Measurements from ENCODE around the gene MXD3. TPM values are rescaled to one million over a fixed set of nuclear protein-coding genes. Genes with fewer than 3 reads are reported as not detected.
A peak's percentile ranks its signal among the peaks of the same experiment; 100 is the strongest.

The MXD3 gene
- total and polyA plus RNA-seq, 2 donors (not counting 1 experiment from before 2014, with no cell fraction given): 11.5 to 14.8 TPM

DNA sequence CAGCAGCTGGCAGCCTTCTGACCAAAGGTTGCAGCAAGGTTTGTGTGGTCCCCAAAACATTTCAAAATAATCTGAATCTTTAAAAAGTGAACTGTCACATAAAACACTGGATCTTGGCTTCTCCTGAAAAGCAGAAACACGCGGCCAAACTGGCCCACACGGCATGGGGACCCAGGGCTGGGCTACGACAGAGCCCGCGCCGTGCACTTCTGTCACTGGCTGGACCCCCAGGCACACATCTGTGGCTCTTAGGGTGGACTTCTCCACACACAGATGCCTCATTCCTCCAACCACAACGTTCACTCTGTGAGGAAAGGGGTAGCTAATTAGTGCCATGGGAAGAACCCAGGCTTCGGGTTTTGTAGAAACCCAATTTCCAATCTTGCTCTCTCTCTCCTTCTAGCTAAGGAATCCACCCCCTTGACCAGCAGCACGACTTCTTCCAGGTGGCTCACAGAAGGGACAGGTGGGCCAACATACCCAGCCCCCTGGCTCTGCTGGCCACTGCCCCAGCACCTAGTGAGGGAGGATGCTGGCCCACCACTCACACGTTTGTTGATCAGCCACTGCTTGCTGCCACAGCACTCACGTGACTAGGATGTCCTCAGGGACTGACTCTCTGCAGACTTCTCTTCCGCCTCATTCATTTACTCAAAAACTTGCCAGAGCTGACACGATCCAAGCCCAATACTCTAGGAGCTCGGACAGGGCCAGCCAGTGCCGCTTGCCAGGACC lies 21.9 kb upstream of the MXD3 start:
- CTCF ChIA-PET: interaction anchor here (0.7 to 1.6 kb wide), 4 partner anchors 15 to 146 kb away, joined by 3 to 7 read pairs (median 3); no protein-coding TSS in a partner anchor
- Histone ChIP-seq H3K79me2 (ENCODE audit: control insufficient read depth, insufficient read depth, low read length) (peaks cover 24% of the 10 kb centered on the region), H3K4me3 (ENCODE audit: control extremely low read depth in 1 of 5, extremely low read depth in 1 of 5, insufficient read depth in 1 of 5, low read depth in 2 of 5, low read length in 4 of 5) (no peak overlapping the region), H3K9ac (ENCODE audit: low read length) (no peak overlapping the region), H3K9me3 (ENCODE audit: control extremely low read depth in 1 of 3, control insufficient read depth in 2 of 3, insufficient read depth in 1 of 3, low read length in 2 of 3) (no peaks in the 10 kb centered on the region), H3K27ac (ENCODE audit: low read length in 2 of 2) (no peak overlapping the region), H2AFZ (ENCODE audit: insufficient read depth, low read depth, low read length, poor library complexity, severe bottlenecking) (no peak overlapping the region), H3K4me1 (ENCODE audit: control insufficient read depth in 2 of 2, insufficient read depth in 2 of 2, low read length in 2 of 2) (peaks cover 16 to 25% of the 10 kb centered on the region in 2 donors), H4K20me1 (ENCODE audit: control insufficient read depth, insufficient read depth, low read length, poor library complexity, severe bottlenecking) (peaks cover 28% of the 10 kb centered on the region), H3K4me2 (replicated peaks; ENCODE audit: low read depth, low read length, poor library complexity, severe bottlenecking) (no peak overlapping the region), H3K36me3 (replicated peaks in 1 of 2; ENCODE audit: control extremely low read depth in 1 of 2, control insufficient read depth in 1 of 2, extremely low read depth in 1 of 2, insufficient read depth in 2 of 2, low read length in 1 of 2) (peaks cover 0 to 82% of the 10 kb centered on the region in 2 experiments), H3K27me3 (replicated peaks in 1 of 4; ENCODE audit: control extremely low read depth in 1 of 4, control insufficient read depth in 3 of 4, insufficient read depth in 4 of 4, low read length in 3 of 4) (no peaks in the 10 kb centered on the region)
- TF ChIP-seq EZH2 (IDR thresholded peaks at IDR 0.05; ENCODE audit: borderline replicate concordance, insufficient read depth, low read depth, low read length, poor library complexity, severe bottlenecking) (no peak), CTCF (IDR thresholded peaks at IDR 0.05) (no peak)
- DNase-seq (no peak), ATAC-seq (ENCODE audit: low read depth) (no peak)
- POLR2A ChIA-PET: no interaction called here
- intact Hi-C loops (cut with micrococcal nuclease): no loop called here
- H3K27me3 Mint-ChIP-seq: no peaks in the 10 kb centered on the region
- H3K9me3 Mint-ChIP-seq (ENCODE audit: insufficient read depth): no peaks in the 10 kb centered on the region
- peaks cover 25% of the 10 kb centered on the region for H3K4me1 Mint-ChIP-seq
- WGBS (ENCODE audit: insufficient coverage): 68% methylated on average over 10 of the region's 16 CpGs
- H3K4me3 Mint-ChIP-seq: no peak overlapping the region
- peak overlapping the region; percentile 53 for H3K27ac Mint-ChIP-seq

GRCh38 chr5:177332896-177333260 lies 21.2 kb upstream of the MXD3 start:
- Mint-ChIP-seq H3K9me3 (ENCODE audit: insufficient read depth) (no peaks in the 10 kb centered on the region), H3K4me1 (peaks cover 25% of the 10 kb centered on the region), H3K27ac (peak overlapping the region; percentile 56), H3K27me3 (no peaks in the 10 kb centered on the region), H3K4me3 (no peak overlapping the region)
- intact Hi-C loops (cut with micrococcal nuclease): no loop called here
- Histone ChIP-seq H3K27ac (ENCODE audit: low read length in 2 of 2) (peak overlapping the region in 1 of 2 donors; percentile 65), H3K4me2 (replicated peaks; ENCODE audit: low read depth, low read length, poor library complexity, severe bottlenecking) (no peak overlapping the region), H3K27me3 (replicated peaks in 1 of 4; ENCODE audit: control extremely low read depth in 1 of 4, control insufficient read depth in 3 of 4, insufficient read depth in 4 of 4, low read length in 3 of 4) (no peaks in the 10 kb centered on the region), H2AFZ (ENCODE audit: insufficient read depth, low read depth, low read length, poor library complexity, severe bottlenecking) (no peak overlapping the region), H3K9me3 (ENCODE audit: control extremely low read depth in 1 of 3, control insufficient read depth in 2 of 3, insufficient read depth in 1 of 3, low read length in 2 of 3) (no peaks in the 10 kb centered on the region), H3K4me1 (ENCODE audit: control insufficient read depth in 2 of 2, insufficient read depth in 2 of 2, low read length in 2 of 2) (peaks cover 16 to 25% of the 10 kb centered on the region in 2 donors), H3K9ac (ENCODE audit: low read length) (no peak overlapping the region), H3K4me3 (ENCODE audit: control extremely low read depth in 1 of 5, extremely low read depth in 1 of 5, insufficient read depth in 1 of 5, low read depth in 2 of 5, low read length in 4 of 5) (no peak overlapping the region), H3K79me2 (ENCODE audit: control insufficient read depth, insufficient read depth, low read length) (peaks cover 20% of the 10 kb centered on the region), H4K20me1 (ENCODE audit: control insufficient read depth, insufficient read depth, low read length, poor library complexity, severe bottlenecking) (peaks cover 21% of the 10 kb centered on the region), H3K36me3 (replicated peaks in 1 of 2; ENCODE audit: control extremely low read depth in 1 of 2, control insufficient read depth in 1 of 2, extremely low read depth in 1 of 2, insufficient read depth in 2 of 2, low read length in 1 of 2) (peaks cover 0 to 75% of the 10 kb centered on the region in 2 experiments)
- CTCF ChIA-PET: interaction anchor here (0.7 to 1.6 kb wide), 5 partner anchors 15 to 25 kb away, joined by 3 to 7 read pairs (median 3); no protein-coding TSS in a partner anchor
- 78% methylated on average over 13 of the region's 13 CpGs for WGBS (ENCODE audit: insufficient coverage)
- POLR2A ChIA-PET: no interaction called here
- no peak for ATAC-seq (ENCODE audit: low read depth)
- DNase-seq: no peak
- TF ChIP-seq EZH2 (IDR thresholded peaks at IDR 0.05; ENCODE audit: borderline replicate concordance, insufficient read depth, low read depth, low read length, poor library complexity, severe bottlenecking) (no peak), CTCF (IDR thresholded peaks at IDR 0.05) (no peak)

Measured in B cell (primary cell).